HuH-7 (cell line): ENCODE results near the gene ZFHX2.

Experiments
- DNase-seq: peaks from one replicate; pipeline ENCODE4 v3.0.0; 2011; ENCODE audit warnings: low spot score

Gene ZFHX2

DNA sequence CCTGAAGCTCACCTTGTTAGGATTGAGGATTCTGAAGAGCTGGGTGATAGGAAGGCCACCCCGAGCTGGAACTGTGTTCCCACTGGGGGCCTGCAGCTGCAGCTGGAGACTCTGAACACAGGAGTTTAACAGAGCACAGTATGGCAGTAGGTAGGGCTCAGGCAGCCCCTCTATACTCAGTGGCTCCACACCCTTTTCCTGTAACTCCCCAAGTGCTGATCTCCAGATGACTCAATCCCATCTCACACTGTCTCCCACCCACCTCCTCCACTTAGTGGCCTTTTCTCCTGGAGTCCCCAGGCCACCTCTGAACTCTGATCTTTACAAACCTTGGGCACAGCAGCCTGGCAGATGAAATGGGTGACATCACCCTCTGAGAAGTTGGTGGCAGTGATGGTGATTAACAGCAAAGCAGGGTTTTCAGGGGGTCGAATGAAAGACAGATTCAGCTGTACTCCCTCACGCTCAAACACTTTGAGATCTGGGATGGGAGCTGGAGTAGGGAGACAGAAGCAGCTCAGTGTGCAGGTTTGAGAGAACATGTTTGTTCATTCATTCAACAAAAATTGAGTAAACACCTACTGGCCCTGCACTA, 8.5 kb upstream of the ZFHX2 start:
- no peak for DNase-seq

DNA sequence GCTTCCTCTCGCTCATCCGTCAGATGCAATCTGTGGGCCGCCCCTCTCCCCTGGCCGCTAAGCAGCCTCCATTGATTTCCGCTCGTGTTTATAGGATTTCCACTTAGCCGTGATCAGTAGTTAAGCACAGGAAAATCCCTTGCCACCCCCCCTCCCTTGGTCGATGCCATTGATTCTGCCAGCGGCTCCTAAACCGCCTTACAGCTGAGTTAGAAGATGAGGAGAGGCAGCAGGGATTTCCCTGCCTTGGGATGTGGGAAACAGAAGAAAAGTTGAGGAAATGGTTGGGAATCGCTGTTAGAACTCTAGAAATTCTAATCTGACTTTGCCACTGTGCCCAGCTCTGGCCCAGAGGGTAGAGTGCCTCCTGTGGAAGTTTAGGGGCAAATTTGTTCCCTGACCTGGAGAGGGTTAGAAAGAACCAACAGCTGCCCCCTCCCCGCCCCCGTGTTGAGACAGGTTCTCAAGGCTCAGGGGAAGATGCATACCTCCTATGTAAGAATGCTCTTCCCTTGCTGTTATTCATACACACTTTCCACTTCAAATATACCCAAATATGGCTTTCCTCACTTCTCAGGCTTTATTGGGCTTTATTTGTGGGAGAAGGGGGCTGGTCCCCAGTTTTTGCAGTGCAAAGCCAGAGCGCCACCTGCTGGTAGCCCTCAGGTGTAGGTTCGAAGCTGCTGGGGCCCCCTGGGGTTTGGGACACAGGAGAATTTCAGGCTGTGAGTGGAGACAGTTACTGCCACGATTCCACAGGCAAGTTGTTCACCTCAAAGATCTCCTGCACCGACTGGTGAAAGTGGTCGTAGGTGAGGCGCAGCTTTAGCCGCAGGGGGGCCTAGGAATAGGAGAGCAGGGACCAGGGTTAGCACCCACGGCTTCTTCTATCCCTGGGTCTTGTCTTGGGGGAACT, 7.7 kb upstream of the ZFHX2 start:
- DNase-seq = peak; percentile 72

DNA sequence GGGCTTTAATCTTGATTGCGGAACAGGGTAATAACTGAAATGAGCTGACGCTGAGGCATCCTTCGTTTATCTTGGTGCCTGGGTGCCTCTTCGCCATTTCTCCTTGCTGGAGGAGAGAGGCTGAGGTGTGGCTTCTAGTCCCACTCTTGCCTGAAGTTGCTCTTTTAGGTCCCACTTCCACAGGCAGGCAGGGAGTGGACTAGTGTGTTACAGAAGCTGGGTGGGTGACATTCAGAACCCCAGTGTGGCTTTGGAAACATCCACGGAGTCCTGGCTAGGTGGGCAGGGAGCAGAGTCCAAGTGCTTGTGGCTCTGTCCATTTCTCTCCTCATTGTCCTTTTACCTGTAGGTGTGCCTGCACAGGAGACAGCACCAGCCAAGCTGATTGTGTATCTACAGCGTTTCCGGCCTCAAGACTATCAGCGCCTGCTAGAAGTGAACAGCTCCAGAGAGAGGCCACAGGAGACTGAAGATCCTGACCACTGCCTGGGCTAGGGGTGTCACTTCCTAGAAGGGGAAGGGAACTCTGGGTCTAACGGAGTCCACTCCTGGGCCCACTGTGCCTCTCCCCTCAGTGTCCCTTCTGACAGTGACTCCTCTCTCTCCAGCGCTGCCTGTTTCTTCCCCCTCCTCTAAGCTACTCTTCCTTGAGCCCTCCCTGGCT, 6.9 kb upstream of the ZFHX2 start:
- DNase-seq = no peak

DNA sequence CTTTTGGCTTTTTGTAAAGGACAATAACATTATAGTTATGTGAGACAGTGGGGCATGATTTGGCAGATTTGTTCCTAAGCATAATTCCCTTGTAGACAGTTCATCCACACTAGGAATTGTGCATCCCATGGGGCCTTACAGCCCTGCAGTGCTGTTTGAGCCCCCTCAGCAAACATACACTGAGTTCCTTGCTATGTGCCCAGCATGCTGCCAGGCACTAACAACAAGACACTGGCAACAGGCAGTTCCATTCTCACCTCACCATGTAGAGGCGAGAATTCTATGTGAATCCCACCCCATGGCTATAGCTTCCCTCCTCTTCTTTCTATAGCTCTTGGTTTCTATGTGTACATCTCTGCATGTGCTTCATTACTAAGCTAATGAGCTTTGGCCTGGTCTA, 6.4 kb upstream of the ZFHX2 start:
- DNase-seq = no peak

DNA sequence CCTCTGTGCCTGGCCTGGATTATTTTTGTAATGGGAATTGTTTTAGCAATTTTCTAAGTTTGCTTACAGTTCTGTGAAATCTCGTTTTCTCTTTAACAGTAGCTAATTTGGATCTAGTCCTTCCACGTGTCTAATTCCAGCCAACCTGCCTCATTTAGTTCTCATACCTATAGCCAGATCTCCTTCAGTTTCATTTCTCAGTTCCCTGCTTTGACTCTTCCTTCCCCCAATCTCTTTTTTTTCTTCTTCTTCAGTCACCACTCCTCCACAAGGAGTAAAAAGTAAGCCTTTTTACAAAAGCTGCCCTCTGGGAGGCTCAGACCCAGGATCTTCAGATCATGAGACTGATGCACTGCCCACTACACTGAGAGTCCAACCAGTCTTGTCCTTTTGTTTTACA, 6.0 kb upstream of the ZFHX2 start:
- DNase-seq = no peak

- no peak for DNase-seq
These were observed 5.3 kb upstream of the ZFHX2 start for GRCh38 chr14:23556700-23557440.

GRCh38 chr14:23555882-23556699, 4.5 kb upstream of the ZFHX2 start, which contains the start of gene THTPA:
Gene THTPA (plus strand): TSS chr14:23556271. CDS start chr14:23556758, 487 bp downstream.
- peak; percentile 95 for DNase-seq

- DNase-seq = no peak
These were observed 3.9 kb upstream of the ZFHX2 start for GRCh38 chr14:23555533-23555881.

GRCh38 chr14:23550812-23551265, 726 bp downstream of the ZFHX2 start:
- no peak for DNase-seq

DNA sequence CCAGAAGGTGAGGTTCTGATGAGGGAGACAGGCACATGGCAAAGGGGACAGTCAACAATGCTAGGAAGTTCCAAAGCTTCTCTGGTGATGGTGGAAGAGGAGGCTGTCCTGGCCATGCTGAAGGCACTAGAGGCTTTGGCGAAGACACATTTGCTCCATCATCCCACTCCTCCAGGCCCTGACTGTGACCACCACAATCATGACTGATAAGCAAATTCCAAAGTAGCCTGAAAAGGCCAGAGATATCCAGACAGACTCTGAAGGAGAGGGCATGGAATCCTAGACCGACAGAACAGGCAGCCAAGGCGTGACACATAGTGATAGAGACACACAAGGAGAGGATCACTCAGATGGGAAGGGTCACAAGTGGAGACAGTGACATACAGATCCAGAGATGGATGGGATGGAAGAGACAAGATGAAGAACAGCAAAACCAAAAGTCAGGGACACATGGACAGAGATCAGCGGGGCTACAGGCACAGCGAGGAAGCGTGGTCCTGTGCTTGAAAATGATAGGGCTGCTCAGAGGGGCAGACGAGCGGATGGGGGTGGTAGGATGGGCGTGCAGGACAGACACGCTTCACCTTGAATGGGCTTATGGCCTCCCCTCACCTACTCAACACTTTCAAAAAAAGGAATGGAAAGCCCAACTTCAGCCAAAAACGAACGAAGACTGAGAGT, 1.3 kb downstream of the ZFHX2 start:
- DNase-seq = no peak

- no peak for DNase-seq
These were observed 2.9 kb downstream of the ZFHX2 start for GRCh38 chr14:23548351-23549318.

DNA sequence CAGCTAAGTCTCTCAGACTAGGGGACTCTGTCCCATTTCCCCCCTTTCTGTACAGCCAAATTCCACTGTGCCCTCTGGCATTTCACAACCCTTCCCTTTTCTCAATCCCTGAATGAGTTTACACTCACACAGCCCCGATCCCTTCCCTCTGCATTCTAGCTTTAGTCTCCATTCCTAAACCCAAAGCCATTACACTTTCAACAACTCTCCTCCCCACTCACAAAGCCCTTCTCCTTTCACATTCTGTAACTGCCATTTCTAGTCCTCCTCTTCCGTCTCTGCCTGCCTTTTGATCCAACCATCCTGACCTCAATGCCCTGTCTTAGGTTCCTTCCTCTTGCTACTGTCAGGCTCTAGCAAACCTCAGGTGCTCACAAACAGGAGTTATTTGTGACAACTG, 3.6 kb downstream of the ZFHX2 start:
- no peak for DNase-seq

DNA sequence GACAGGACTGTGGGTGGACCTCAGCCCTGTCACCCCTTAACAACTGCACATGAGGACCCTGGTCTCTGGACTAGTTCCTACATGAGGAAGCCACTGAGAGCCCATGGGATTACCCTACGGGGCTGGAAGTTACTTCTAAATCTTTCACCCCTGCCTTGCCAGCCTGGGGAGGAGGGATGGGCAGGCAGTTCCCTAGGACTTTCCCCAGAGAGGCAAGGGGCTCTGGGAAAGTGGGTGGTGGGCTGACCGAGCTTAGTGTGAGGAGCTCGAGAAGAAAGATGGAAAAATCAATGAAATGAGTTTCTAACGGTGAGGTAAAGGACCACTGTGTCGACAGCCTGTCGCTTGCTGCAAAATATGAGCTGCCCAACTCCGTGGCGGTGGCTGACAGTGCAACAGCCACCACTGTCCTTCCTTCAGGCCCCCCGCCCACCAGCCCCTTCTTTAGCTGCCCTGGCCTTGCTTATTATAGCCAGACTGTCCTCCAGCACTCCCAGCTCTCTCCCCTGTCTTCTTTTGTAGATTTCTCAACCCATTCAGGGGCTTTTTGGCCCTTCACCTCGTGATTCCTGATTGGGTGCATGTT, 5.0 kb downstream of the ZFHX2 start:
- no peak for DNase-seq

DNA sequence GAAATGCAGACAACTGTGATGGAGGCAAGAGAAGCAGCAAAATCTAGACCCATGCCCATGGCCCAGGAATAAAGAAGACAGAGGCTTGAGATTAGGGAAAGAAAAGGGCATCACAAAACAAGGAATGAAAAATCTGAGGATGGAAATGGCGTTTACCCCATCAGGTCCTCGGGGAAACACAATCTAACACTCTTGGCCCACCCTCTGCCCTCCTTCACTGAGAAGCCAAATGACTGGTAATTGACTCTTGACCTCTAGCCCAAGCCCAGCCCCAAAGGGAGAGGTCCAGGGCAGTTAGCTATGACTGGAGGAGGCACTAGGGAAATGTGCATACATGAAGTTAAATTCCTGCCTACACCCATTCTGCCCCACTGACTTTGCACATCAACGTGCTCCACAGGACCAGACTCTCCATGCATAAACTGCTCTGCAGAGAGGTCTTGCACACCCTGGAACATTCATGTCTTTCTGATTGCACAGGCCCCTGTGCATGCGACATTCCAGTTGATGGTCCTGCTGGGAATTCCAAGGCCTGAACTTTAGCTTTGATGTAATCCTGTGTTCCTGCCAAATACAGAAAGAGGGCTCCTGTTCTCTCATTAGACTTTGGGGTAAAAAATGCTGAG, 5.7 kb downstream of the ZFHX2 start:
- no peak for DNase-seq

- no peak for DNase-seq
These were observed 6.8 kb downstream of the ZFHX2 start for GRCh38 chr14:23544511-23545447.

GRCh38 chr14:23543403-23543802, 8.2 kb downstream of the ZFHX2 start:
- no peak for DNase-seq

DNA sequence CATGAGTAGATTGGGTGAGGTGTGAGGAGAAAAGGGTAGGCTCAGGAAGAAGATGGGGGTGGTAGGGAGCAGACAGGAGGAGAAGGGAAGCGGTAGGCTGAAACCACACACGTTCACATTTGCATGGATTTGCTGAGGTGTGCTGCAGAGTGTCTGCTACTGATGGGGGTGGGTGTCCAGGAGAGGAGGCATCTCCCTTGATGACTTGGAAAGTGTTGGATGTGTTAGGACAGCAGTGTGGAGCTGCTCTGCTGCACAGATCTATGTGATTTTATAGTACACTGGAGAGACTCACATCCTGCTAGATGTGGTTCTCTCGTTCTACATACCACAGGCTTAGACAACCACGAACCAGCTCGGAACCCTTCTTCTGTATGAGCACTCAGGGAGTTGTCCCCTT, 9.3 kb downstream of the ZFHX2 start:
- no peak for DNase-seq

- no peak for DNase-seq
These were observed 11.5 kb downstream of the ZFHX2 start for GRCh38 chr14:23540141-23540469.
